ENCODE results near the gene PRKCI.

- TF ChIP-seq TARDBP (IDR thresholded peaks at IDR 0.05) (no peak), FOXM1 (IDR thresholded peaks at IDR 0.05; ENCODE audit: borderline replicate concordance) (no peak), CTBP1 (IDR thresholded peaks at IDR 0.05; ENCODE audit: borderline replicate concordance) (no peak), FOXK2 (IDR thresholded peaks at IDR 0.05) (no peak), FOXA1 (IDR thresholded peaks at IDR 0.05) (no peak), PKNOX1 (IDR thresholded peaks at IDR 0.05) (no peak), ELF4 (IDR thresholded peaks at IDR 0.05) (no peak), SUZ12 (IDR thresholded peaks at IDR 0.05) (no peak), ARNT (IDR thresholded peaks at IDR 0.05) (no peak), BHLHE40 (IDR thresholded peaks at IDR 0.05; ENCODE audit: borderline replicate concordance) (no peak), L3MBTL2 (conservative IDR thresholded peaks at IDR 0.05) (no peak), ZNF384 (IDR thresholded peaks at IDR 0.05) (no peak), NFRKB (IDR thresholded peaks at IDR 0.05) (no peak)
These were observed 21.2 kb upstream of the PRKCI start for GRCh38 chr3:170200987-170201386.
